H9 (cell line): Measurements from ENCODE around the gene MIPOL1. TPM values are rescaled to one million over a fixed set of nuclear protein-coding genes. Genes with fewer than 3 reads are reported as not detected.

Experiments
- DNase-seq: peaks from one replicate; pipeline ENCODE4 v3.0.0-alpha.2; 2017
- H2AFZ ChIP-seq: one replicate; pipeline ENCODE4 v1.6.1; 2013; ENCODE audit warnings: mild to moderate bottlenecking, low read length, control low read depth, moderate library complexity
- H2AK5ac ChIP-seq: 2 replicates; pipeline ENCODE4 v1.6.1; 2013; ENCODE audit warnings: low read length, control low read depth, mixed read lengths; ENCODE audit not compliant: insufficient read length
- H2BK120ac ChIP-seq: one replicate; pipeline ENCODE4 v1.6.1; 2013; ENCODE audit warnings: low read depth, mild to moderate bottlenecking, low read length, control low read depth, inconsistent platforms; ENCODE audit not compliant: poor library complexity, severe bottlenecking
- H2BK12ac ChIP-seq: 2 replicates; pipeline ENCODE4 v1.6.1; 2013; ENCODE audit warnings: low read length, control low read depth, mixed read lengths, low read depth; ENCODE audit not compliant: insufficient read length
- H2BK15ac ChIP-seq: 2 replicates; pipeline ENCODE4 v1.6.1; 2013; ENCODE audit warnings: low read depth, low read length, control low read depth
- H2BK20ac ChIP-seq: one replicate; pipeline ENCODE4 v1.6.1; 2013; ENCODE audit warnings: low read depth, mild to moderate bottlenecking, low read length, control low read depth, inconsistent platforms; ENCODE audit not compliant: poor library complexity, severe bottlenecking
- H2BK5ac ChIP-seq: 2 replicates; pipeline ENCODE4 v1.6.1; 2013; ENCODE audit warnings: low read length, control low read depth, mixed read lengths; ENCODE audit not compliant: insufficient read length
- H3K14ac ChIP-seq: 2 replicates; pipeline ENCODE4 v1.6.1; 2013; ENCODE audit warnings: low read length, control low read depth; ENCODE audit not compliant: insufficient read depth
- H3K18ac ChIP-seq: 2 replicates; pipeline ENCODE4 v1.6.1; 2013; ENCODE audit warnings: low read depth, mild to moderate bottlenecking, mixed read lengths, low read length, control low read depth; ENCODE audit not compliant: insufficient read length
- H3K23ac ChIP-seq: 2 replicates; pipeline ENCODE4 v1.6.1; 2013; ENCODE audit warnings: low read length, control low read depth, mixed read lengths, low read depth; ENCODE audit not compliant: insufficient read length
- H3K23me2 ChIP-seq: 2 replicates; pipeline ENCODE4 v1.6.1; 2013; ENCODE audit warnings: low read depth, mild to moderate bottlenecking, mixed read lengths, low read length, control low read depth; ENCODE audit not compliant: insufficient read length, poor library complexity, severe bottlenecking
- H3K27ac ChIP-seq: 2 replicates; pipeline ENCODE4 v1.5.1; 2013; ENCODE audit warnings: low read length, control low read depth, mixed read lengths, low read depth; ENCODE audit not compliant: insufficient read length
- H3K27me3 ChIP-seq: 2 replicates; pipeline ENCODE4 v1.6.1; 2013; ENCODE audit warnings: low read length, control low read depth, inconsistent platforms; ENCODE audit not compliant: insufficient read depth
- H3K4ac ChIP-seq: 2 replicates; pipeline ENCODE4 v1.6.1; 2013; ENCODE audit warnings: low read depth, mild to moderate bottlenecking, control low read depth, inconsistent platforms, low read length, moderate library complexity
- H3K4me1 ChIP-seq: 2 replicates; pipeline ENCODE4 v1.6.1; 2013; ENCODE audit warnings: low read length, control low read depth, inconsistent platforms; ENCODE audit not compliant: insufficient read depth
- H3K4me2 ChIP-seq: 2 replicates; pipeline ENCODE4 v1.6.1; 2013; ENCODE audit warnings: low read length, control low read depth, mixed read lengths; ENCODE audit not compliant: insufficient read length, insufficient read depth
- H3K56ac ChIP-seq: 2 replicates; pipeline ENCODE4 v1.6.1; 2013; ENCODE audit warnings: low read depth, mild to moderate bottlenecking, mixed read lengths, low read length, control low read depth; ENCODE audit not compliant: insufficient read length
- H3K79me1 ChIP-seq: 2 replicates; pipeline ENCODE4 v1.6.1; 2013; ENCODE audit warnings: low read depth, mild to moderate bottlenecking, moderate library complexity, low read length, control low read depth, inconsistent platforms; ENCODE audit not compliant: insufficient read depth, poor library complexity, severe bottlenecking
- H3K79me2 ChIP-seq: 2 replicates; pipeline ENCODE4 v1.6.1; 2013; ENCODE audit warnings: low read length, control low read depth, inconsistent platforms; ENCODE audit not compliant: insufficient read depth
- H3K9ac ChIP-seq: 2 replicates; pipeline ENCODE4 v1.6.1; 2013; ENCODE audit warnings: low read length, control low read depth, mixed read lengths; ENCODE audit not compliant: insufficient read length; ENCODE audit errors: extremely low read depth
- H3K9me3 ChIP-seq: one replicate; pipeline ENCODE4 v1.6.1; 2013; ENCODE audit warnings: low read depth, low read length, inconsistent platforms; ENCODE audit not compliant: control insufficient read depth
- H3T11ph ChIP-seq: one replicate; pipeline ENCODE4 v1.6.1; 2013; ENCODE audit warnings: mild to moderate bottlenecking, low read length, control low read depth, inconsistent platforms
- H4K20me1 ChIP-seq: one replicate; pipeline ENCODE4 v1.6.1; 2013; ENCODE audit not compliant: control insufficient read depth, insufficient read length, insufficient read depth
- H4K5ac ChIP-seq: 2 replicates; pipeline ENCODE4 v1.6.1; 2013; ENCODE audit warnings: low read depth, mild to moderate bottlenecking, mixed read lengths, low read length, control low read depth; ENCODE audit not compliant: insufficient read length
- H4K8ac ChIP-seq: replicated peaks from 2 replicates; pipeline ENCODE4 v1.6.1; 2013; ENCODE audit warnings: low read length, control low read depth, mixed read lengths, low read depth; ENCODE audit not compliant: insufficient read length
- H4K91ac ChIP-seq: 2 replicates; pipeline ENCODE4 v1.6.1; 2013; ENCODE audit warnings: low read depth, mild to moderate bottlenecking, moderate library complexity, mixed read lengths, low read length, control low read depth; ENCODE audit not compliant: insufficient read length
- H3K27ac Mint-ChIP-seq, 3 experiments: 2 replicates in 2 of 3; 3 replicates in 1 of 3; pipeline ENCODE4 v1.8.0; 2020 to 2021; ENCODE audit warnings: mixed read lengths in 3 of 3, mild to moderate bottlenecking in 1 of 3, moderate library complexity in 1 of 3
- H3K27me3 Mint-ChIP-seq: 2 replicates; pipeline ENCODE4 v1.8.0; 2021; ENCODE audit warnings: low read depth, mild to moderate bottlenecking, moderate library complexity, mixed read lengths
- H3K36me3 Mint-ChIP-seq, 3 experiments: 2 replicates in 2 of 3; 3 replicates in 1 of 3; pipeline ENCODE4 v1.8.0; 2020 to 2021; ENCODE audit warnings: low read depth in 3 of 3, mixed read lengths in 3 of 3; ENCODE audit not compliant: insufficient read depth in 1 of 3
- H3K4me1 Mint-ChIP-seq, 2 experiments: 2 replicates each; pipeline ENCODE4 v1.8.0; 2020; ENCODE audit warnings: mixed read lengths in 2 of 2
- H3K4me3 Mint-ChIP-seq, 2 experiments: 2 replicates in 1 of 2; 3 replicates in 1 of 2; pipeline ENCODE4 v1.8.0; 2020 to 2021; ENCODE audit warnings: mild to moderate bottlenecking in 2 of 2, mixed read lengths in 2 of 2, moderate library complexity in 1 of 2
- H3K9me3 Mint-ChIP-seq, 2 experiments: 2 replicates in 1 of 2; 3 replicates in 1 of 2; pipeline ENCODE4 v1.8.0; 2020; ENCODE audit warnings: mild to moderate bottlenecking in 2 of 2, mixed read lengths in 2 of 2, moderate library complexity in 1 of 2
- WGBS: extraction: QIAGEN DNeasy Blood & Tissue Kit; methylation state at CpG from one replicate; pipeline ENCODE4 v1.1.7; 2013; ENCODE audit warnings: missing lambda C conversion rate, low lambda C conversion rate, mixed read lengths; ENCODE audit not compliant: insufficient read length; ENCODE audit errors: extremely low coverage; 5-methylcytosine and 5-hydroxymethylcytosine counted together
- total RNA-seq: library from RNA; stranded (reverse); gene quantifications from 2 replicates; pipeline ENCODE4 v1.2.1, GENCODE V29; 2021
- TF ChIP-seq, protein P1 (sequence below): fragments of 200-600 bp; sonication (generic); conservative IDR thresholded peaks from 3 replicates; pipeline ENCODE4 v1.8.0; 2021; ENCODE audit warnings: antibody characterized with exemption, mild to moderate bottlenecking

The MIPOL1 gene
- total RNA-seq, 1 experiment from 2014 or later: 15.6 TPM

DNA sequence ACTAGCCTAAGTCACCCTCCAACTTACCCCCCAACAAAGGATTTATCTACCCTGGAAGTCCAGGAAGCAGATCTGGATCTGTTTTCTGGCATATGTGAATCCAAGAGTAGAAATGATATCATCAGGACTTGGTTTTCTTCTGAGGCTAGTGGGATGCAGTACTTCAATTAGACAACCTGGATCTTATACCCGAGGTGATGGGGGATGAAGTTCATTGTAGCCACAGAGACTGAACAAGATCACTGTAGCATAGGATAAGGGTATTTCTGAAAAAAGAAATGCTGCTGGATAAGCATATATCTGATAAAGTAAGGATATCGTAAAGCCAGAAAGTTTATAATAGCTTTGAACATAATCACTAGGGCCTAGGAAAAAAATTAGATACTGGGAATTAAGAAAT, 222.9 kb downstream of the MIPOL1 start:
- H3K4ac ChIP-seq: no peak overlapping the region
- no peak overlapping the region for H2BK12ac ChIP-seq
- H3K9me3 ChIP-seq: no peaks in the 10 kb centered on the region
- Mint-ChIP-seq H3K9me3 (no peaks in the 10 kb centered on the region), H3K27ac (no peak overlapping the region), H3K36me3 (no peaks in the 10 kb centered on the region), H3K4me1 (no peaks in the 10 kb centered on the region), H3K27me3 (no peaks in the 10 kb centered on the region), H3K4me3 (no peak overlapping the region)
- H2BK15ac ChIP-seq: no peak overlapping the region
- no peak overlapping the region for H4K8ac ChIP-seq
- no peak overlapping the region for H2AFZ ChIP-seq
- no peak overlapping the region for H3K23ac ChIP-seq
- no peaks in the 10 kb centered on the region for H4K20me1 ChIP-seq
- no peak overlapping the region for H2BK5ac ChIP-seq
- no peak overlapping the region for H3T11ph ChIP-seq
- H3K27ac ChIP-seq: no peak overlapping the region
- H2BK20ac ChIP-seq: no peak overlapping the region
- TF ChIP-seq, protein P1, sequence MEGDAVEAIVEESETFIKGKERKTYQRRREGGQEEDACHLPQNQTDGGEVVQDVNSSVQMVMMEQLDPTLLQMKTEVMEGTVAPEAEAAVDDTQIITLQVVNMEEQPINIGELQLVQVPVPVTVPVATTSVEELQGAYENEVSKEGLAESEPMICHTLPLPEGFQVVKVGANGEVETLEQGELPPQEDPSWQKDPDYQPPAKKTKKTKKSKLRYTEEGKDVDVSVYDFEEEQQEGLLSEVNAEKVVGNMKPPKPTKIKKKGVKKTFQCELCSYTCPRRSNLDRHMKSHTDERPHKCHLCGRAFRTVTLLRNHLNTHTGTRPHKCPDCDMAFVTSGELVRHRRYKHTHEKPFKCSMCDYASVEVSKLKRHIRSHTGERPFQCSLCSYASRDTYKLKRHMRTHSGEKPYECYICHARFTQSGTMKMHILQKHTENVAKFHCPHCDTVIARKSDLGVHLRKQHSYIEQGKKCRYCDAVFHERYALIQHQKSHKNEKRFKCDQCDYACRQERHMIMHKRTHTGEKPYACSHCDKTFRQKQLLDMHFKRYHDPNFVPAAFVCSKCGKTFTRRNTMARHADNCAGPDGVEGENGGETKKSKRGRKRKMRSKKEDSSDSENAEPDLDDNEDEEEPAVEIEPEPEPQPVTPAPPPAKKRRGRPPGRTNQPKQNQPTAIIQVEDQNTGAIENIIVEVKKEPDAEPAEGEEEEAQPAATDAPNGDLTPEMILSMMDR: no peak
- no peak overlapping the region for H3K4me2 ChIP-seq
- no peaks in the 10 kb centered on the region for H3K79me2 ChIP-seq
- no peak overlapping the region for H3K9ac ChIP-seq
- no peak overlapping the region for H4K91ac ChIP-seq
- H3K79me1 ChIP-seq: no peaks in the 10 kb centered on the region
- no peaks in the 10 kb centered on the region for H3K4me1 ChIP-seq
- H3K18ac ChIP-seq: no peak overlapping the region
- DNase-seq: no peak
- H3K23me2 ChIP-seq: no peaks in the 10 kb centered on the region
- H4K5ac ChIP-seq: no peak overlapping the region
- H3K14ac ChIP-seq: no peak overlapping the region
- H3K56ac ChIP-seq: no peak overlapping the region
- no peaks in the 10 kb centered on the region for H3K27me3 ChIP-seq
- H2BK120ac ChIP-seq: no peak overlapping the region
- no CpG with 5 or more reads among the region's 2 CpGs for WGBS
- no peak overlapping the region for H2AK5ac ChIP-seq
